Tibial nerve (tissue), 4 donors: ENCODE measurements around the gene HAUS6. TPM values are rescaled to one million over a fixed set of nuclear protein-coding genes. Genes with fewer than 3 reads are reported as not detected.

Experiments used
- DNase-seq, 2 donors: peaks; one replicate each; pipeline ENCODE4 v3.0.0-alpha.2; 2019; ENCODE audit warnings: low spot score in 2 of 2
- H3K27ac ChIP-seq, 4 donors: fragments of 200-600 bp; sonication (generic) in 3 of 4; one replicate each; pipeline ENCODE4 v1.5.1; 2017 to 2019; ENCODE audit warnings: mild to moderate bottlenecking in 1 of 4
- H3K27me3 ChIP-seq, 2 donors: fragments of 200-600 bp; sonication (generic) in 1 of 2; one replicate each; pipeline versions ENCODE4 v1.5.1 to v1.6.0; 2017 to 2019
- H3K36me3 ChIP-seq, 3 donors: fragments of 200-600 bp; sonication (generic); one replicate each; pipeline ENCODE4 v1.5.1; 2018 to 2019
- H3K4me1 ChIP-seq, 4 donors: fragments of 200-600 bp; sonication (generic) in 3 of 4; one replicate each; pipeline ENCODE4 v1.5.1; 2017 to 2019
- H3K4me3 ChIP-seq, 4 donors: fragments of 200-600 bp; sonication (generic) in 3 of 4; one replicate each; pipeline ENCODE4 v1.5.1; 2017 to 2019; ENCODE audit warnings: mild to moderate bottlenecking in 1 of 4, moderate library complexity in 1 of 4
- H3K9me3 ChIP-seq, 4 donors: fragments of 200-600 bp; sonication (generic) in 3 of 4; one replicate each; pipeline ENCODE4 v1.5.1; 2017 to 2019
- EP300 ChIP-seq, 2 donors: sonication (generic); formaldehyde crosslinking; IDR thresholded peaks; one replicate each; pipeline ENCODE4 v1.6.1; 2017; ENCODE audit warnings: antibody characterized with exemption in 2 of 2, mild to moderate bottlenecking in 1 of 2
- POLR2A ChIP-seq, 2 donors: fragments of 450-650 bp; IDR thresholded peaks; one replicate each; pipeline ENCODE4 v1.6.1; 2017; ENCODE audit warnings: antibody characterized with exemption in 2 of 2, mild to moderate bottlenecking in 2 of 2, moderate library complexity in 2 of 2
- WGBS, 2 donors: methylation state at CpG; one replicate each; pipeline ENCODE4 v1.1.5; 2018; 5-methylcytosine and 5-hydroxymethylcytosine counted together
- total RNA-seq, 4 donors: library from RNA; depleted of rRNA; stranded (reverse); fragments of >200 nt; gene quantifications; one replicate each; pipeline ENCODE4 v1.1.0, GENCODE V29; 2016
- TF ChIP-seq, protein P1 (sequence below), 5 experiments: fragments of 200-600 bp in 3 of 5; fragments of 450-650 bp in 2 of 5; sonication (generic) in 3 of 5; IDR thresholded peaks; one replicate each; pipeline ENCODE4 v1.5.1; 2016 to 2019; ENCODE audit warnings: antibody characterized with exemption in 5 of 5, mild to moderate bottlenecking in 3 of 5, moderate library complexity in 2 of 5

Gene HAUS6
- total RNA-seq, 4 donors from 2014 or later = 10.1 to 37.1 (median 11.2) TPM

DNA sequence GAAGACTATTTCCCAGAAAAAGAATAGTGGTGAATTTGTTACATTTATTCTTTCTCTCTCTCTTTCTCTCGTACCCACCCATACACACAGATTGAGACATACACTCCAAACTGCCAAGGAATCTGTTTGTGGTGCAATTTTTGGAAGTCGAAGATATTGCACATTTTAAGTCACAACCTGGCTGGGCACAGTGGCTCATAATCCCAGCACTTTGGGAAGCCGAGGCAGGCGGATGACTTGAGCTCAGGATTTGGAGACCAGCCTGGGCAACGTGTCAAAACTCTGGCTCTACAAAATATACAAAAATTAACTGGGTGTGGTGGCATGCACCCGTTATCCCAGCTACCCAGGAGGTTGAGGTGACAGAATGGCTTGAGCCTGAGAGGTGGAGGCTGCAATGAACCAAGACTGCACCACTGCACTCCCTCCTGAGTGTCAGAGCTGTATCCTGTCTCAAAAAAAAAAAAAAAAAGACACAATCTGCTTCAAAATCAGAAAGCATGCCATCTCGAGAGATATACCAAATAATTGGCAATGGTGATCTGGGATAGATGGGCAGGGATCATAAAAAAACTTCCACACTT lies 43.8 kb upstream of the HAUS6 start:
- TF ChIP-seq, protein P1, sequence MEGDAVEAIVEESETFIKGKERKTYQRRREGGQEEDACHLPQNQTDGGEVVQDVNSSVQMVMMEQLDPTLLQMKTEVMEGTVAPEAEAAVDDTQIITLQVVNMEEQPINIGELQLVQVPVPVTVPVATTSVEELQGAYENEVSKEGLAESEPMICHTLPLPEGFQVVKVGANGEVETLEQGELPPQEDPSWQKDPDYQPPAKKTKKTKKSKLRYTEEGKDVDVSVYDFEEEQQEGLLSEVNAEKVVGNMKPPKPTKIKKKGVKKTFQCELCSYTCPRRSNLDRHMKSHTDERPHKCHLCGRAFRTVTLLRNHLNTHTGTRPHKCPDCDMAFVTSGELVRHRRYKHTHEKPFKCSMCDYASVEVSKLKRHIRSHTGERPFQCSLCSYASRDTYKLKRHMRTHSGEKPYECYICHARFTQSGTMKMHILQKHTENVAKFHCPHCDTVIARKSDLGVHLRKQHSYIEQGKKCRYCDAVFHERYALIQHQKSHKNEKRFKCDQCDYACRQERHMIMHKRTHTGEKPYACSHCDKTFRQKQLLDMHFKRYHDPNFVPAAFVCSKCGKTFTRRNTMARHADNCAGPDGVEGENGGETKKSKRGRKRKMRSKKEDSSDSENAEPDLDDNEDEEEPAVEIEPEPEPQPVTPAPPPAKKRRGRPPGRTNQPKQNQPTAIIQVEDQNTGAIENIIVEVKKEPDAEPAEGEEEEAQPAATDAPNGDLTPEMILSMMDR (IDR thresholded peaks at IDR 0.05) = no peak
- peak in 1 of 2 donors; percentile 41 for TF ChIP-seq EP300 (IDR thresholded peaks at IDR 0.05)
- Histone ChIP-seq H3K27ac (no peak overlapping the region), H3K27me3 (no peaks in the 10 kb centered on the region), H3K4me1 (peaks cover 0 to 5% (median 0%) of the 10 kb centered on the region in 4 donors), H3K9me3 (no peaks in the 10 kb centered on the region), H3K36me3 (no peaks in the 10 kb centered on the region), H3K4me3 (no peak overlapping the region)
- 84 to 87% methylated on average over 7 of the region's 7 CpGs for WGBS, 2 donors
- DNase-seq = no peak

DNA sequence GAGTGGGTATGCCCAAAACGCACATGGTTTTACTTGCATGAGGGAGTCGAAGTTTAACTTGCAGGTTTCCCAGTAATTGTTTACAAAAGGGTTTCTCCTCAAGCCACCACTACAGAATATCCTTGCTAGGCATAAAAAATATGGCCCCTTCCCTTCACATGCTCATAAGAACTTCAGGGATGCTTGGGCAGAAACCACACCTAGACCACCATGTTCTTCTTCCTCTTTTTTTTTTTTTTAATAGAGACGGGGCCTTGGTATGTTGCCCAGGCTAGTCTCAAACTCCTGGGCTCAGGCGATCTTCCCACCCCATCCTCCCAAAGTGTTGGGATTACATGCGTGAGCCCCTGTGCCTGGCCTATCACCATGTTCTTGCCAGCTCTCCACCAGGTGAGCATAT lies 43.2 kb upstream of the HAUS6 start:
- TF ChIP-seq, protein P1 (IDR thresholded peaks at IDR 0.05) = no peak
- TF ChIP-seq EP300 (IDR thresholded peaks at IDR 0.05) (no peak), POLR2A (IDR thresholded peaks at IDR 0.05) (no peak)
- WGBS, 2 donors = 83 to 88% methylated on average over 5 of the region's 5 CpGs
- Histone ChIP-seq H3K36me3 (no peaks in the 10 kb centered on the region), H3K4me3 (no peak overlapping the region), H3K4me1 (peaks cover 0 to 5% (median 0%) of the 10 kb centered on the region in 4 donors), H3K9me3 (no peaks in the 10 kb centered on the region), H3K27me3 (no peaks in the 10 kb centered on the region), H3K27ac (no peak overlapping the region)
- DNase-seq = no peak

- Histone ChIP-seq H3K9me3 (no peaks in the 10 kb centered on the region), H3K4me3 (no peak overlapping the region), H3K27me3 (no peaks in the 10 kb centered on the region), H3K4me1 (no peaks in the 10 kb centered on the region), H3K27ac (no peak overlapping the region), H3K36me3 (no peaks in the 10 kb centered on the region)
- no peak for TF ChIP-seq POLR2A (IDR thresholded peaks at IDR 0.05)
- no peak for TF ChIP-seq EP300 (IDR thresholded peaks at IDR 0.05)
- TF ChIP-seq, protein P1 (IDR thresholded peaks at IDR 0.05) = no peak
- 92% methylated on average over 6 of the region's 6 CpGs for WGBS, 2 donors
- no peak for DNase-seq
These were observed 37.6 kb upstream of the HAUS6 start for GRCh38 chr9:19140259-19140658.

DNA sequence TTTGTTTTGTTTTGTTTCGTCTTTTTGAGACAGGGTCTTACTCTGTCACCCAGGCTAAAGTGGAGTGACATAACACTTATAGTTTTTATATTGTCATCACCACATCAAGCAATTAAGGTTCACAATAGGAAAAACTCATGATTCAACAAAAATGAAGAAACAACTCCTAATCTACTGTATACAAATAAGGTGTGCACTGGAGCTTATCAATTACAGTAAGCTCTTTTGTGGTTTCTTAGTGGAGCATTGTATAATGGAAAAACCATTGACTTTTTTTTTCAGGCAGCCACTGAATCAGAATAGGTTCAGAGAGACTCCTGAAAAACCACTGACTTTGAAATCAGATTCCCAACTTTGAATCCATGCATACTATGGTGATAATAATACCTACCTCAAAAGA lies 35.4 kb upstream of the HAUS6 start:
- no peaks in the 10 kb centered on the region for H3K36me3 ChIP-seq
- no peak overlapping the region for H3K27ac ChIP-seq
- no peak overlapping the region for H3K4me3 ChIP-seq
- H3K27me3 ChIP-seq = no peaks in the 10 kb centered on the region
- no peaks in the 10 kb centered on the region for H3K4me1 ChIP-seq
- TF ChIP-seq, protein P1 (IDR thresholded peaks at IDR 0.05) = no peak
- TF ChIP-seq EP300 (IDR thresholded peaks at IDR 0.05) (no peak), POLR2A (IDR thresholded peaks at IDR 0.05) (no peak)
- no peak for DNase-seq
- no peaks in the 10 kb centered on the region for H3K9me3 ChIP-seq
- WGBS, 2 donors = 78 to 92% methylated on average over 1 of the region's 1 CpG

DNA sequence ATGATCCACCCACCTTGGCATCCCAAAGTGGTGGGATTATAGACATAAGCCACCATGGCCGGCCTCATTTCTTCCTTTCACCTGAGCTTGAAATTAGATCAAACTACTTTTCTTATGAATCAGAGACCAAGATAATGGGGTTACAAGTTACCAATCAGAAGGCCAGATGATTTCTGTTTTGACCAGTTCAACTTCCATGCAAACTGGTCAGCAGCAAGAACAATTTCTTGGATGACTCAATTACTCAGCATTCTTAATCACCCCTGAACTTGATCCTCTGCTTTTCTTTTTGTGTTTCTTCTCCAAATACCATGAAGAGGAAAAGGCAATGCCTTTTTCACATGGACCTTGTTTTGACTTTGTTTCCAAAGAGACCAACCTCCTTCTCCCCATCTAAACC lies 34.6 kb upstream of the HAUS6 start:
- H3K9me3 ChIP-seq = no peaks in the 10 kb centered on the region
- TF ChIP-seq, protein P1 (IDR thresholded peaks at IDR 0.05) = no peak
- TF ChIP-seq POLR2A (IDR thresholded peaks at IDR 0.05) (no peak), EP300 (IDR thresholded peaks at IDR 0.05) (no peak)
- no peak overlapping the region for H3K4me3 ChIP-seq
- no peaks in the 10 kb centered on the region for H3K4me1 ChIP-seq
- no peak for DNase-seq
- no peaks in the 10 kb centered on the region for H3K36me3 ChIP-seq
- H3K27ac ChIP-seq = no peak overlapping the region
- 95 to 96% methylated on average over 1 of the region's 1 CpG for WGBS, 2 donors
- H3K27me3 ChIP-seq = no peaks in the 10 kb centered on the region
